Stimulated activated CD4-positive, alpha-beta T cell treated with anti-CD3 and anti-CD28 coated beads, Interleukin-12 subunit alpha, Interleukin-12 subunit beta, amount 100 ng/mL, for 4 hours (primary cell): ENCODE measurements around the gene NFKBIB.
"Not testable (repeated sequence)": the region's sequence is repeated elsewhere in the genome, so short reads cannot be mapped to it uniquely, and the experiment has no call there.

Source experiments
- DNase-seq: peaks from one replicate; pipeline ENCODE4 v3.0.0-alpha.2; 2020

Gene NFKBIB

DNA sequence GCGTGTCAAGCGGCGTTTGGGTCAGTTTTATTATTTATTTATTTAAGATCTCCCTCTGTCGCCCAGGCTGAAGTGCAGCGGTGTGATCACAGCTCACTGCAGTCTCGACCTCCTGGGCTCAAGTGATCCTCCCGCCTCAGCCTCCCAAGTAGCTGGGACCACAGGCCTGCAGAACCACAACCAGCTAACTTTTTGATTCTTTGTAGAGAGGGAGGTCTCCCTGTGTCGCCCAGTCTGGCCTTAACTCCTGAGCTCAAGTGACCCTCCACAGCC, 31.7 kb downstream of the NFKBIB start:
- DNase-seq = no peak

DNA sequence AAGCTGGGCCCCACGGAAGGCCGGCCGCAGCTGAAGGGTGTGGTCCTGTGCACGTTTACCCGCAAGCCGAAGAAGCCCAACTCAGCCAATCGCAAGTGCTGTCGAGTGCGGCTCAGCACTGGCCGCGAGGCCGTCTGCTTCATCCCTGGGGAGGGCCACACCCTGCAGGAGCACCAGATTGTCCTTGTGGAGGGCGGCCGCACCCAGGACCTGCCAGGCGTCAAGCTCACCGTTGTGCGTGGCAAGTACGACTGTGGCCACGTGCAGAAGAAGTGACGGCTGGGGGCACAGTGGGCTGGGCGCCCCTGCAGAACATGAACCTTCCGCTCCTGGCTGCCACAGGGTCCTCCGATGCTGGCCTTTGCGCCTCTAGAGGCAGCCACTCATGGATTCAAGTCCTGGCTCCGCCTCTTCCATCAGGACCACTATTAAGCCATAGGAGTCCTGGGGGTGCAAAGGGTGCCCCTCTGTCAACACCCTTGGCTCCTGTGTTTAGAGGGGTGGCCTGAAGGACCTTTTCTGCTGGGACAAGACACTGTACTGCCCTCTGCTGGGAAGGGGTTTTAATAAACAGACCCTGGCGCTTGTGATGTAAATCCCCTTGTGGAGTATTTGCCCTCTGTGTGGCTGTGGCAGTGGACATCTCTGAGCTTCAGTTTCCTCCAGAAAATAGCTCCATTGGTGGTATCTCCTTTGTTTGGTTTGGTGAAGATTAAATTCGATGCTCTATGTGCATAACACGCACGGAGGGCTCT, 32.8 kb downstream of the NFKBIB start:
- no peak for DNase-seq

- DNase-seq = no peak
Observed at GRCh38 chr19:38933544-38933943, 33.8 kb downstream of the NFKBIB start.

DNA sequence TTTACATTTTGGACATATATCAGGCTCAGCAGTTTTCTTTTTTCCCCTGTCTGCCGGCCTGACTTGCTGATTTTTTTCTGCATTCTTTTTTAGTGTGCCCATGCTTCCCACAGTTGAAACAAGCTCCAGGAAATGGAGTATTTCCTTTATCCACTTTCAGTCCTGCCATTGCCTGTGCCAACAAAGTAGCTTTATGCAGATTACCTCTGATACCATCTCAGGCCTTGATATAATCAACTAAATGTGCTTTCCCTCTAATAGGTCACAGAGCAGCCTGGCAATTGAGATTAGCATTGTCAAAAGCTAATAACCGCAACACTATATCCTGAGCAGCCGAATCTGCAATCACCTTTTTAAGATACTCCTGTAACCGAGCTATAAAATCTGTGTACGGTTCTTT, 40.2 kb downstream of the NFKBIB start:
- no peak for DNase-seq

GRCh38 chr19:38941466-38941865, 41.7 kb downstream of the NFKBIB start:
- not testable (repeated sequence) for DNase-seq

DNA sequence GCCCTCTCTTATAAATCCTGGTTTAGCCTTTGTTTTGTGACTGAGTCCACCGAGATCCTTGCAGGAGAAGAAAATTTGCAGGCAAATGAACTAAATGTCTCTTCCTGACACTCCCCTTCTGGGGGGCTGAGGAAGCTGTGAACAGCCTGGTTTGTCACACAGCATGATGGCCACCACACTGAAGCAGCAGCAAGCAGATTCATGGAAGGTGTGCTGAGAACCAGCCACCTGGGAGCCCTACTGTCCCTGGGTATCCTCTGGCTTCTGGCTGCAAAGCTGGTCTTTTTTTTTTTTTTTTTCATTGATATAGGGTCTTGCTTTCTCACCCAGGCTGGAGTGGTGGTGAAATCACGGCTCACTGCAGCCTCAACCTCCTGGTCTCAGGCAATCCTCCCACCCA, 42.2 kb downstream of the NFKBIB start:
- DNase-seq = no peak

GRCh38 chr19:38942471-38943181, 42.9 kb downstream of the NFKBIB start:
- no peak for DNase-seq

- DNase-seq = no peak
Observed at GRCh38 chr19:38944981-38945506, 45.3 kb downstream of the NFKBIB start.

GRCh38 chr19:38945562-38946228, 45.9 kb downstream of the NFKBIB start:
- DNase-seq = no peak

GRCh38 chr19:38946229-38947010, 46.7 kb downstream of the NFKBIB start:
- DNase-seq = no peak

DNA sequence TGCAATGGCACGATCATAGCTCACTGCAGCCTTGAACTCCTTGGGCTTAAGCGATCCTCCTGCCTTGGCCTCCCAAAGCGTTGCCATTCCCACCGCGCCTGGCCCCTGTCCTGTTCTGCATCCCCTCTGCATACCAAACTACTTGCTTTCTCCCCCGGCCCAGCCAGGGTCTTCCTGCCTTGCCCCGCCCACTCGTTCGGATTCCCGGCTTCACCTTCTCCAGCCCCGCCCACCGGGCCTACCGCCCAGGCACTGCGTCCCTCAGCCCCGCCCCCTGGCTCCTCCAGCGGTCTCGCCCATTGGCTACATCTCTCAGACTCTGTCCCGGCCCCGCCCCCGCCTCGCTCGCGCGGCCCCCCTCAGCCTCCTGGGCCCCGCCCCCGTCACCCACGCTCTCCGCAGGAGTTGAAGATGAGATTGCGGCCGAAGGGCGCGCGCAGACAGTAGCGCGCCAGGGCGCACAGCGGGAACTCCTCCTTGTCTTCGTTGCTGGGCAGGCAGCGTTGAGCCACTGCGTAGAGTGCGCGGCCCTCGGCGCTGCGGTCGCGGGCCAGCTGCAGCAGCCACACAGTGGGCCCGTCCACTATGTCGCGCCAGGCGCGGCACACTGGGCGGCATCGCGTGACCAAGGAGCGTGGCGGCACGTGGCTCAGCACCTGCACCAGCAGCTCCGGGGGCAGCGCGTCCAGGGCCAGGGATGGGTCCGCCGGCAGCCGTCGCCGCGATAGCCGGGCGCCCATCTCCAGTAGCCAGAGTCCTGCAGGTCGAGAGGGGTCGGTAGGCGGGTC, 50.0 kb downstream of the NFKBIB start:
- peak; percentile 81 for DNase-seq

- DNase-seq = no peak
Observed at GRCh38 chr19:38951187-38951586, 51.4 kb downstream of the NFKBIB start.

DNA sequence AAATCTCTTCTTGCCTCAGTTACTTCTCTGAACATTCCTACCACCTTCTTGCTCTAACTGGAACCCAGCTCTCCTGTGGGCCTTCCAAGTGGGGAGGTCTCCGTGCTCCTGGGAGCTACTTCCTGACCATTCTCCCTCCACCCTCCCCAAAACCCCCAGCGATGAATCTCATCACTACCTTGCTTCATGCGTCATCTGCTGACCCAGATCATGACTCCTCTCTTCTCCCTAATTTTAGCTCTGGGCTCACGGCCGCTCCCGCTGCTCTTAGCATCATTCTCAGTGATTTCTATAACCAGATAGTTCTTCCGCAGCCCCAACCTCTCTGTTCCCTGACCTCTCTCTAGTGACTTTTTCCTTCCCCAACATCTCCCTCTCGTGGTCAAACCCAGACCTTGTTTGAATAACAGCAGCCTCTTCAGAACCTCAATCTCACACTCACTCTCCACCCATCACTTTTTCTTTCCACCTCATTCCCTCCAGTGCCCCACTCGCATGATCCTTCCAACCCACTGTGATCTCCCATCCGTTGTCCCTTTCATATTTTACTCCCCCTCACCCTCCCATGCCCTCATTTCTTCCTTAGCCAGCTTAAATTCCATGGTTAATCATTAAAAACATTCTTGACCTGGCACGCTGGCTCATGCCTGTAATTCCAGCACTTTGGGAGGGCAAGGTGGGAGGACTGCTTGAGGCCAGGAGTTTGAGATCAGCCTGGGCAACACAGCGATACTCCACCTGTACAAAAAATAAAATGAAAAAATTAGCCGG, 52.8 kb downstream of the NFKBIB start:
- no peak for DNase-seq

DNA sequence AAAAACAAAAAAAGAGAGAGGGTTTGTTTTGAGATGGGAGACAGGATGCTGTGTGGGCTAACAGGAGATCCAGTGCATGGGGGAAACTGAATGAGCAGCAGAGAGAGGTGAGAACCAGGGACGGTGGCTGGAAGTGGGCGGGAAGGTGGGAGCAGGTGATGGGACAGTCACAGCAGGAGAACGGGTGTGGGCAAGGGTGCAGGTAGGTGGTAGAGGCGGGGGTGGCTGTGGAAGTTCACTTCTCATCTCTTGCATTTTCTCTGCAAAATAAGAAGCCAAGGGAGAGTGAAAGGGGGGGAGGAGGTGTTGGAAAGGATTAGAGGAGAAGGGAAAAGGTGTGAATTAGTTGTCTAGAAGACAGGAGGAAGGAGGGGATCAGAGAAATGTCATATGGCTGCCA, 53.9 kb downstream of the NFKBIB start:
- no peak for DNase-seq

GRCh38 chr19:38956264-38956663, 56.5 kb downstream of the NFKBIB start:
- no peak for DNase-seq

GRCh38 chr19:38958301-38958700, 58.5 kb downstream of the NFKBIB start:
- no peak for DNase-seq
